ENCODE data around the gene AKNA.
A peak's percentile ranks its signal among the peaks of the same experiment; 100 is the strongest.
"Not testable (repeated sequence)": the region's sequence is repeated elsewhere in the genome, so short reads cannot be mapped to it uniquely, and the experiment has no call there.

Gene AKNA

DNA sequence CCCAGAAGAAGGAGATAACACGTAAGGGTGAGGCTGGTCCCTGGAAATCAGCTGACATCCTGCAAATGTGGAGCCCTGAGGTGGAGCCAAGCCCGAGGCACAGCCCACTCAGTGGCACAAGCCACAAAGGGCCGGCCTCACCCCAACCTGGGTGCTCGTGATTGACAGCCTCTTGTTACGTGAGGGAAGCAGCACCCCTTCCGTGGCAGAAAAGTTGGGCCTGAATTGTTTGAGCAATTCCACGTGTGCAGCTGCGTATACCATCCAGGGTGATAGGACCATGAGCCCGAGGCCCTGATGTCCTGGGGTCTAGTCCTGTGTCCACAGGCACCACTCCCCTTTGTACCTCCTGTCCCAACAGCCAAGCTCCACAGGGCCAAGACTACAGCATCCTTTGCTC is 53.3 kb downstream of the AKNA start:
- no peak for DNase-seq

DNA sequence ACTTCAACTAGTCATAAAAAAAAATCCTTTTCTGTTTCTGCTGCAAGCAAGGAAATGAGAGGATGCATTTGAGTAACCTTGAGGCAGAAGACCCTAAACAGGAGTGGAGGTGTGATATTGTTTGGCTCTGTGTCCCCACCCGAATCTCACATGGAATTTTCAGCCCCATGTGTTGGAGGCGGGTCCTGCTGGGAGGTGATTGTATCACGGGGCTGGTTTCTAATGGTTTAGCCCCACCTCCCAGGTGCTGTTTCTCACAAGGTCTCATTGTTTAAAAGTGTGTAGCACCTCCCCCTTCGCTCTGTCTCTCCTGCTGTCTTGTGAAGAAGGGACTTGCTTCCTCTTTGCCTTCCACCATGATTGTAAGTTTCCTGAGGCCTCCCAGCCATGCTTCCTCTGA is 54.1 kb downstream of the AKNA start:
- DNase-seq, result not testable (repeated sequence)

DNA sequence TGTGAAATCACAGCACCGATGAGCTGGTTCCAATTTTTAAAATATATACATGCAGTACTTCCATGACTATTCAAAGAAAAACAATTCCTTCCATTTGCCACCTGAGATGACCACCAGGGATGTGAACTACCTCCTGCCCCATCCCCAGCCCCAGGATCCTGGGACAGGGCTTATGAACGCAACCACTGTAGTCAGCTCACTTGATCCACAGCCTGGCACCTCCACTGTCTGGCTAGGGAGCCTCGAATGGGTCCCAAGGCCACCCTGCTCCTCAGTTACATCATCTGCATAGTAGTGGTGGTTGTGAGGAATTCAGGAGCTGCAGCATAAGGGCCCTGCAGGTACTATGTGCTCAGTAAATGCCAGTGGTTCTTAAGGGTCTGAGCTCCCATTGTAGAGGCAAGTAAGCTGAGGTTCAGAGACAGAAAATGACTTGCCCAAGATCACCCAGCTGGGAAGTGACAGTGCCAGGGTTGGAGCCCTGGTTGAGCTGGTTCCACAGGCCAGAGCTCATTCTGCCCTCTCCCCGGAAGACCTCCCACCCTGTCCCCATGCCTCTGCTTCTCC is 55.2 kb downstream of the AKNA start:
- DNase-seq, result not testable (repeated sequence)

DNA sequence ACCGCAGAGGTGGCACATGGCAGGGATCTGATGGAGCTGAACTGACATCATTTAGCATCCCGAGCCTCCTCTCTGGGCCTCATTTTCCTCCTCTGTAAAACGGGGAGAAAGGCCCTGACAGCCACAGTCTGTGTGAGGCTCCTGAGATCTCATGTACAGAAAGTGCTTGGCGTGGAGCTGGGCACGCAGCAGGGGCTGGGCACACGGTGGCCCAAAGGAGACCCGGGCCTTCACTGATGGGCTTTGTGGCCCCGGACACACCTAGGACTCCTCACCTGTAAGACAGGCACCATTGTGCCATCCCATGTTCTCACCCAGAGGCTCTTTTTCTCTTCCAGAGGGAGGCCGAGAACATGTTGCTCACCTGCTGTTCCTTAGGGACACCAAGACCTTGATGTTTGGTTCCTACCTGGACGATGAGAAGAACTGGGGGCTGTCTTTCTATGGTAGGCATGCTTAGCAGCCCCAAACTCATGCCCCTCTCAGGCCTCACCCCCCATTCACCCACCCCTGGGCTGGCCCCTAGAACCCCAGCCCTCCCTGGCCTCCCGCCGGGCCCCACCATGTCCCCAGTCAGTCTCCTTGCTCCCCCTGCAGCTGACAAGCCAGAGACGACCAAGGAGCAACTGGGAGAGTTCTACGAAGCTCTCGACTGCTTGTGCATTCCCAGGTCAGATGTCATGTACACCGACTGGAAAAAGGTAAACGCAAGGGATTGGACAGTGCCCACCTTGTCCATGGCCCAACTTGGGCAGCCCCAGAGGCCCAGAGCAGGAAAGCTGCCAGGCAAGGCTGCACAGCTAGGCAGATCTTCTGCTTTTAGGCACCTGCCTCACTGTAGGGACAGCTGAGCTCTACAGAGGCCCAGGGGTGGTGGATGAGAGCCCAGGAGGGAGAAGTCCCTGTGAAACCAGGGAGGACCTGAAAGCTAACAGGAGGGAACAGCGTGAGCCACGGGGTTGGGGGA is 56.3 kb downstream of the AKNA start:
- peak; percentile 29 for DNase-seq

DNA sequence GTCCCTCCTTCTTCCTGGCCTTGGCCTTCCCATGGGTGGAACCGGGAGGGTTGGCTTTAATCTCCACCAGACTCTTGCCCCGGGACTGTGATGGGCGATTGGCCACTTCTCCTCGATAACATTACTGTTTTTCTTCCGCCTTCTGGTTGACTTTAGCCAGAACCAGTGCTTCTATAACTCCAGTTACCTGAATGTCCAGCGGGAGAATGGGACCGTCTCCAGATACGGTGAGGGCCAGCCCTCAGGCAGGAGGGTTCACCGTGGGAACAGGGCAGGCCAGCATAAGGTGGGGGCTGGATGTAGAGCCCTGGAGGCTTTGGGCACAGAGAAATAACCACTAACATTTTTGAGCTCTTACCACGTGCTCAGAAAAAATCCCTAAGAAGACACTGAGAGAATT is 57.1 kb downstream of the AKNA start:
- peak; percentile 45 for DNase-seq

DNA sequence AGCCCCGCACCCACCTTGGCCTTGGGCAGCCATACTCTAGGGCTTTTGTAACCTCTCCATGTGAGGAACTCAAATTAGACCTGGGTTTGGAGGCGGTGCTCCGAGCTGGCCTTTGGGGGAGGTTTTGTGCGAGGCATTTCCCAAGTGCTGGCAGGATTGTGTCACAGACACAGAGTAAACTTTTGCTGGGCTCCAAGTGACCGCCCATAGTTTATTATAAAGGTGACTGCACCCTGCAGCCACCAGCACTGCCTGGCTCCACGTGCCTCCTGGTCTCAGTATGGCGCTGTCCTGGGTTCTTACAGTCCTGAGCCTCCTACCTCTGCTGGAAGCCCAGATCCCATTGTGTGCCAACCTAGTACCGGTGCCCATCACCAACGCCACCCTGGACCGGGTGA is 58.2 kb downstream of the AKNA start, which contains the start of gene ORM2:
ORM2 (plus strand) TSS at position 245 of the 398 bp plus-strand sequence; CDS start at position 281, 36 bp downstream.
- not testable (repeated sequence) for DNase-seq

DNA sequence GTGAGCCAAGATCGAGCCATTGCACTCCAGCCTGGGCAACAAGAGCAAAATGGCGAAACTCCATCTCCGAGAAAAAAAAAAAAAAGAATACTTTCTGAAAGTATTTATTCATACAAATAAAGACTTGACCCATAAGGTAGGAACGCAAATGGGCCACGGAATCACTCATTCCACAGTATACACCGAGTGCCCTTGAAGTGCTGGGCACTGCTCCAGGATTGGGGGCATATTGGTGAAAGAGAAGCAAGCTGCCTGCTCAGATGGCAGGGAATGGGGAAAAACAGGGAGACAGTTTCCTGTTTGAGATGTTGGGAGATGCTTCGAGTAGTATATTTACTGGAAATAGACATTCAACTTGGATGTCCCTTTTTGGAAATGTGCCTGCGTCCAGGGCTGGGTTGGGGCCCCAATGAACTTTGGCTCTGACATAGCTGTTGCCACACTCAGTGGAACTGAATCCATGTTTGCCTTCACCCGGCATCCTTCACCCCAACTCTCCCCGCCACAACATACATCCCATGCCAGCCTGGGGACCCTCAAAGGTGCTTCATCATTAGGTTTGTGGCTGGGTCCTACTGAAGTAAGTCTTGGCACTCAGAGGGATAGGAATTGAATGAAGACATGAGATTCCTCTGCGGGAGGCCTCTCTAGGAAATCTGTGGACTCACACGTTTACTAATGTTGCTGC is 58.7 kb downstream of the AKNA start:
- DNase-seq, result not testable (repeated sequence)

DNA sequence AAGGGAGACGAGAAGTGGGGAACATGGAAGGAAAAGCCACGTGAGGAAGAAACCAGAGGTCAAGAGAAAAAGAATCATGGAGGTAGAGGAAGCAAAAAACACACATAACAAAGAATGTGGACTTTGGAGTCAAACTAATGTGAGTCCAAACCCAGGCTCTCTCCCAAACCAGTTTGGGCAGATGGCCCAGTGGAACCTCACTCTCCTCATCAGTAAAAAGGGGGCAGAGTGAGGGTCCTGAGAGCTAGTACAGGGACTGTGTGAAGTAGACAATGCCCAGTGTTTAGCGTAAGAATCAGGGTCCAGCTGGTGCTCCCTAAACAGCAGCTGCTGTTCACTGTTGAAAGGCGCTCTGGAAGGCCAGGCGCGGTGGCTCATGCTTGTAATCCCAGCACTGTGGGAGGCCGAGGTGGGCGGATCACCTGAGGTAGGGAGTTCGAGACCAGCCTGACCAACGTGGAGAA is 59.4 kb downstream of the AKNA start:
- DNase-seq, result not testable (repeated sequence)

DNA sequence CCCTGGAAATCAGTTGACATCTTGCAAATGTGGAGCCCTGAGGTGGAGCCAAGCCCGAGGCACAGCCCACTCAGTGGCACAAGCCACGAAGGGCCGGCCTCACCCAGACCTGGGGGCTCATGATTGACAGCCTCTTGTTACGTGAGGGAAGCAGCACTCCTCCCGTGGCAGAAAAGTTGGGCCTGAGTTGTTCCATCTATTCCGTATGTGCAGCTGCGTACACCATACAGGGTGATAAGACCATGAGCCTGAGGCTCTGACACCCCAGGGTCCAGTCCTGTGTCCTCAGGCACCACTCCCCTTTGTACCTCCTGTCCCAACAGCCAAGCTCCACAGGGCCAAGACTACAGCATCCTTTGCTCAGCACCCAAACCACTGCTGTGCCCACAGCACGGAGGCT is 60.0 kb downstream of the AKNA start:
- peak; percentile 73 for DNase-seq

DNA sequence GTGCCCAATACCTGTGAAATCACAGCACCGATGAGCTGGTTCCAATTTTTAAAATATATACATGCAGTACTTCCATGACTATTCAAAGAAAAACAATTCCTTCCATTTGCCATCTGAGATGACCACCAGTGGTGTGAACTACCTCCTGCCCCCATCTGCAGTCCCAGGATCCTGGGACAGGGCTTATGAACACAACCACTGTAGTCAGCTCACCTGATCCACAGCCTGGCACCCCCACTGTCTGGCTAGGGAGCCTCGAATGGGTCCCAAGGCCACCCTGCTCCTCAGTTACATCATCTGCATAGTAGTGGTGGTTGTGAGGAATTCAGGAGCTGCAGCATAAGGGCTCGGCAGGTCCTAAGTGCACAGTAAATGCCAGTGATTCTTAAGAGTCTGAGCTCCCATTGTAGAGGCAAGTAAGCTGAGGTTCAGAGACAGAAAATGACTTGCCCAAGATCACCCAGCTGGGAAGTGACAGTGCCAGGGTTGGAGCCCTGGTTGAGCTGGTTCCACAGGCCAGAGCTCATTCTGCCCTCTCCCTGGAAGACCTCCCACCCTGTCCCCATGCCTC is 62.0 kb downstream of the AKNA start:
- DNase-seq, result peak; percentile 70

DNA sequence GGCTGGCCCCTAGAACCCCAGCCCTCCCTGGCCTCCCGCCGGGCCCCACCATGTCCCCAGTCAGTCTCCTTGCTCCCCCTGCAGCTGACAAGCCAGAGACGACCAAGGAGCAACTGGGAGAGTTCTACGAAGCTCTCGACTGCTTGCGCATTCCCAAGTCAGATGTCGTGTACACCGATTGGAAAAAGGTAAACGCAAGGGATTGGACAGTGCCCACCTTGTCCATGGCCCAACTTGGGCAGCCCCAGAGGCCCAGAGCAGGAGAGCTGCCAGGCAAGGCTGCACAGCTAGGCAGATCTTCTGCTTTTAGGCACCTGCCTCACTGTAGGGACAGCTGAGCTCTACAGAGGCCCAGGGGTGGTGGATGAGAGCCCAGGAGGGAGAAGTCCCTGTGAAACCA is 62.8 kb downstream of the AKNA start:
- DNase-seq, result not testable (repeated sequence)

DNA sequence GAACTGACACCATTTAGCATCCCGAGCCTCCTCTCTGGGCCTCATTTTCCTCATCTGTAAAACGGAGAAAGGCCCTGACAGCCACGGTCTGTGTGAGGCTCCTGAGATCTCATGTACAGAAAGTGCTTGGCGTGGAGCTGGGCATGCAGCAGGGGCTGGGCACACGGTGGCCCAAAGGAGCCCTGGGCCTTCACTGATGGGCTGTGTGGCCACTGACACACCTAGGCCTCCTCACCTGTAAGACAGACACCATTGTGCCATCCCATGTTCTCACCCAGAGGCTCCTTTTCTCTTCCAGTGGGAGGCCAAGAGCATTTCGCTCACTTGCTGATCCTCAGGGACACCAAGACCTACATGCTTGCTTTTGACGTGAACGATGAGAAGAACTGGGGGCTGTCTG is 63.3 kb downstream of the AKNA start:
- peak; percentile 73 for DNase-seq

DNA sequence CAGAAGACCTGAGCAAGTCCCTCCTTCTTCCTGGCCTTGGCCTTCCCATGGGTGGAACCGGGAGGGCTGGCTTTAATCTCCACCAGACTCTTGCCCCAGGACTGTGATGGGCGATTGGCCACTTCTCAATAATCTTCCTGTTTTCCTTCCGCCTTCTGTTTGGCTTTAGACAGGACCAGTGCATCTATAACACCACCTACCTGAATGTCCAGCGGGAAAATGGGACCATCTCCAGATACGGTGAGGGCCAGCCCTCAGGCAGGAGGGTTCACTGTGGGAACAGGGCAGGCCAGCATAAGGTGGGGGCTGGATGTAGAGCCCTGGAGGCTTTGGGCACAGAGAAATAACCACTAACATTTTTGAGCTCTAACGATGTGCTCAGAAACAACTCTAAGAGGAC is 63.9 kb downstream of the AKNA start:
- DNase-seq, result not testable (repeated sequence)

DNA sequence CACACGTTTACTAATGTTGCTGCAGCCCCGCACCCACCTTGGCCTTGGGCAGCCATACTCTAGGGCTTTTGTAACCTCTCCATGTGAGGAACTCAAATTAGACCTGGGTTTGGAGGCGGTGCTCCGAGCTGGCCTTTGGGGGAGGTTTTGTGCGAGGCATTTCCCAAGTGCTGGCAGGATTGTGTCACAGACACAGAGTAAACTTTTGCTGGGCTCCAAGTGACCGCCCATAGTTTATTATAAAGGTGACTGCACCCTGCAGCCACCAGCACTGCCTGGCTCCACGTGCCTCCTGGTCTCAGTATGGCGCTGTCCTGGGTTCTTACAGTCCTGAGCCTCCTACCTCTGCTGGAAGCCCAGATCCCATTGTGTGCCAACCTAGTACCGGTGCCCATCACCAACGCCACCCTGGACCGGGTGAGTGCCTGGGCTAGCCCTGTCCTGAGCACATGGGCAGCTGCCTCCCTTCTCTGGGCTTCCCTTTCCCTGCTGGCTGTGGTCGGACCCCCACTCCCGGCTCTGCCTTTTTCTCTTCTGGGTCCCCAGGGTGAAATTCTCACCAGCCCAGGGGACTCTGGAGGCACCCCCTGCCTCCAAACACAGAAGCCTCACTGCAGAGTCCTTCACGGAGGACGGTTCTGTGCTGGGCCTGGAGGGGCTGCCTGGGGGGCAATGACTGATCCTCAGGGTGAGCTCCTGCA is 64.8 kb downstream of the AKNA start, which contains the start of gene ORM1:
ORM1 (plus strand) TSS at position 268 of the 701 bp plus-strand sequence; CDS start at position 304, 36 bp downstream.
- not testable (repeated sequence) for DNase-seq

DNA sequence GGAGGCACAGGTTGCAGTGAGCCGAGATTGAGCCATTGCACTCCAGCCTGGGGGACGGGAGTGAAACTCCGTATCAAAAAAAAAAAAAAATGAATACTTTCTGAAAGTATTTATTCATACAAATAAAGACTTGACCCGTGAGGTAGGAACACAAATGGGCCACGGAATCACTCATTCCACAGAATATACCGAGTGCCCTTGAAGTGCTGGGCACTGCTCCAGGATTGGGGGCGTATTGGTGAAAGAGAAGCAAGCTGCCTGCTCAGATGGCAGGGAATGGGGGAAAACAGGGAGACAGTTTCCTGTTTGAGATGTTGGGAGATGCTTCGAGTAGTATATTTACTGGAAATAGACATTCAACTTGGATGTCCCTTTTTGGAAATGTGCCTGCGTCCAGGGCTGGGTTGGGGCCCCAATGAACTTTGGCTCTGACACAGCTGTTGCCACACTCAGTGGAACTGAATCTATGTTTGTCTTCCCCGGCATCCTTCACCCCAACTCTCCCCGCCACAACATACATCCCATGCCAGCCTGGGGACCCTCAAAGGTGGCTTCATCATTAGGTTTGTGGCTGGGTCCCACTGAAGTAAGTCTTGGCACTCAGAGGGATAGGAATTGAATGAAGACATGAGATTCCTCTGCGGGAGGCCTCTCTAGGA is 65.5 kb downstream of the AKNA start:
- not testable (repeated sequence) for DNase-seq

DNA sequence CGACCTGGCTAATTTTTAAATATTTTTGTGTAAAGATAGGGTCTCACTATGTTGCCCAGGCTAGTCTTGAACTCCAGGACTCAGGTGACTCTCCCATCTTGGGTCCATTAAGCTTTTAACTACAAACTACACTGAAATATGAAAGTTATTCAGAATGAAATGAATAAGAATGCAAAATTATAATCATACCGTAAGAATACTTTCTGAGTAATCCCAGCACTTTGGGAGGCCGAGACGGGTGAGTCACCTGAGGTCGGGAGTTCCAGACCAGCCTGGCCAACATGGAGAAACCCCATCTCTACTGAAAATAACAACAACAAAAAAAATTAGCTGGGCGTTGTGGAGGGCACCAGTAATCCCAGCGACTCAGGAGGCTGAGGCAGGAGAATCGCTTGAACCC is 66.0 kb downstream of the AKNA start:
- no peak for DNase-seq

DNA sequence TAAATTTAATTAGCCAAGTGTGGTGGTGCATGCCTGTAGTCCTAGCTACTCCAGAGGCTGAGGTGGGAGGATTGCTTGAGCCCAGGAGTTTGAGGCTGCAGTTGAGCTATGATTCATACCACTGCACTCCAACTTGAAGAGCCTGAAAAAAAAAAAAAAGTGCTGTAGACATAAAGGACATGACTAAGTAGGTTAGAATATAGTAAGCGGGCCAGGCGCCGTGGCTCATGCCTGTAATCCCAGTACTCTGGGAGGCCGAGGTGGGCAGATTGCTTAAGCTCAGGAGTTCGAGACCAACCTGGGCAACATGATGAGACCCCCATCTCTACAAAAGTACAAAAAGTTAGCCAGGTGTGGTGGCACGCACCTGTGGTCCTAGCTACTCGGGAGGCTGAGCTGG is 67.1 kb downstream of the AKNA start:
- peak; percentile 57 for DNase-seq

DNA sequence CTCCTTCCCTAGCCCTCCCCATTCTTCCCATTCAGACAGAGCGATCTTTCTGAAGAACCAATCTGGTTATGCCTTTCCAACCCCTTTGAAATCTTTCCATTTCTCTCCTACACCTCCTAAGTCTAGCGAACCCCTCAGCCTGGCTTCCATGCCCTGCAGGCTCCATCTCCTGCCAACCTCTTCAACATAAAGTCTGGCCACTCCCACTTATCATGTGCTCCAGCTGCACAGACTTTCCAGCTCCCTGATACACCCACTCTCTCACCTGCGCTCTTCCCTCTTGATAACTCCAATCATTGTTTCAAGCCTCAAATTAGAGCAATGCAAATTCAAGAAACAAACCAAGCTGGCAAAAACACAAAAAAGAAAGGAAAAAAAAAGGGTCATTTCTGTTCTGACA is 68.6 kb downstream of the AKNA start:
- DNase-seq, result peak; percentile 28

DNA sequence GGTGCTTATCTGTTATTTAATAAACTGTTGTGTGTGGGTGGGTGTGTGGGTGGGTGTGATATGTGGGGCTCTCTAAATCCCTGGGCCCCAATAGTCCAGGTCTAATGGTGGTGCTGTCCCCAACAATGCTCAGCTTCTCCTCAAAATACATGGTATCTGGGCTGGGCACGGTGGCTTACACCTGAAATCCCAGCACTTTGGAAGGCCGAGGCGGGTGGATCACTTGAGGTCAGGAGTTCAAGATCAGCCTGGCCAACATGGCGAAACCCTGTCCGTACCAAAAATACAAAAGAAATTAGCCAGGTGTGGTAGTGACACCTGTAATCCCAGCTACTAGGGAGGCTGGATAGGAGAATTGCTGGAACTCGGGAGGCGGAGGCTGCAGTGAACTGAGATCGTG is 69.4 kb downstream of the AKNA start:
- no peak for DNase-seq

DNA sequence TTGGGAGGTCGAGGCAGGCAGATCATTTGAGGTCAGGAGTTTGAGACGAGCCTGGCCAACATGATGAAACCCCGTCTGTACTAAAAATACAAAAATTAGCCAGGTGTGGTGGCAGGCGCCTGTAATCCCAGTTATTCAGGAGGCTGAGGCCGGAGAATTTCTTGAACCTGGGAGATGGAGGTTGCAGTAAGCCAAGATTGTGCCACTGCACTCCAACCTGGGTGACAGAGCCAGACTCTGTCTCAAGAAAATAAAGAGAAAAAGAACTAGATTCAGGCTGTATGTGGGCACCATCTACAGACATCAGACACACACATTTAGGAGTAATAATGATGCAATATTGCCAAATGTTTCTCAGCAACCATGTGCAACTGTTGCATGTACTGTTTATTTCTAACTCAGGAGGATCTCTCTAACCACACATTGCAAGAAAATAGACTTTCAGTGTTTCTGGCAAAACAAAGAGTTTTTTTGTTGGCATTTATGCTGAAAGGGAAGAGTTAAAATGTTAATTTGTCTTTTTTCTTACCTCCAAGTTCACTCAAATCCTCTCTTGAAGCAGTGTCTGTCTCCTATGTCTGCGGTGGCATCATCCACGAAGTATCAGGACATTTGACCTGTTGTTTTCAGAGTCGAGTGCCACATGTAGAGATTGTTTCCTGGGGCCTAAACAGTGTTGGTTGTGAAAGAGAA is 70.0 kb downstream of the AKNA start:
- no peak for DNase-seq

DNA sequence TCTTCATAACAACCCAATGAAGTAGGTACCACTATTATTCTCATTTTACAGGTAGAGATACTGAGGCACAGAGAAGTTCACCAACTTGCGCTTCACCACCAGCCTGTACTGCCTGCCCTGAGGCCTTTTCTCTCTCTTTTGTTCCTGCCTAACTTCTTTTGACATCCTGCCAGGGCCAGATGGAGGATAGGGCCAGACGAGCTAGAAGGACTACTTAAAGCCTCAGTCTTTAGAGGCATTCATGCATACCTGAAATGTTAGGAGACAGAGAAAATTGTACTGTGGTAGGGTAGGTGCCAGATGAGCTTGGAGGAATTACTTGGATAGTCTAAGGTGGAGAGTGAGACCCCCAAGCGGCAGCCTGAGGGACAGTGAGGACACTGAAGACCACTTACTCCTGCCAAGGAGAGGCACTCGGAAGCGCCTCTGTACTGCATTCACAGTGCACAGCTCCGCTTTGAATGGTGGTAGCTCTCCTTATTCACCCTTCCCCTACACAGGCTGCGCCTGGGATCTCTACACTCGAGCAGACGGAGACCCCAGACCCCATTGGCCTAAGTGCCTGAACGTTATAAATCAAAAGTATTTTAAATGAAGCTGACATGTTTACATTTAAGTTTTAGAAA is 71.1 kb downstream of the AKNA start:
- peak; percentile 59 for DNase-seq
